ENCODE results near the gene HIPK2. TPM values are rescaled to one million over a fixed set of nuclear protein-coding genes. Genes with fewer than 3 reads are reported as not detected.

HIPK2 gene
- polyA plus RNA-seq, 2 of the 4 experiments (the other 2 are of a cell fraction), result 11.3 to 12.1 TPM

DNA sequence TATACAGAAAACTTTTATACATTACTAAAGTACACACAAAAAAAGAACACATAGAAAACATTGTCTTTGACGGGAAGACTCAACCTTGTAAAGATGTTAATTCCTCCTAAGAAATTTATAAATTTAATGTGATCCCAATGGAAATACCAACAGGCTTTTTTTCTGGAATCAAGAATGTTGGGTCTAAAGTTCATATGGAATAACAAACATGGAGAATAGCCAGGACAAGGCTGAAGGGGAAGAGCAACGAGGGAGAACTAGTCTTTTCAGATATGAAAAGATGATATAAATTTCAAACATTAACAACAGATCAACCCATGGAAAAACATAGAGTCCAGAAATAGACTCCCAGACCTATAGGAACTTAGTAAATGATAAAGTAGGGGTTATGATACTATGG, 19.8 kb downstream of the HIPK2 start:
- no peaks in the 10 kb centered on the region for H3K9me3 ChIP-seq
- TF ChIP-seq RCOR1 (IDR thresholded peaks at IDR 0.05; ENCODE audit: low read depth, low read length) (no peak), ESRRA (IDR thresholded peaks at IDR 0.05; ENCODE audit: borderline replicate concordance, low read length) (no peak), CEBPB (IDR thresholded peaks at IDR 0.05) (no peak), SREBF2 (IDR thresholded peaks at IDR 0.05) (no peak), MAZ (IDR thresholded peaks at IDR 0.05; ENCODE audit: borderline replicate concordance, low read depth, low read length) (no peak), CHD2 (IDR thresholded peaks at IDR 0.05; ENCODE audit: low read length, partially characterized antibody) (no peak), FOSB (CRISPR knock-in tag; IDR thresholded peaks at IDR 0.05) (no peak), PHF8 (IDR thresholded peaks at IDR 0.05; ENCODE audit: borderline replicate concordance, low read depth) (no peak), MYC (IDR thresholded peaks at IDR 0.05; ENCODE audit: borderline replicate concordance, low read length) (no peak), NFE2L2 (conservative IDR thresholded peaks at IDR 0.05; ENCODE audit: low read length) (no peak), EHMT2 (IDR thresholded peaks at IDR 0.05; ENCODE audit: low read depth) (no peak), GATA3 (IDR thresholded peaks at IDR 0.05; ENCODE audit: borderline replicate concordance) (no peak), HMGXB4 (CRISPR knock-in tag; IDR thresholded peaks at IDR 0.05; ENCODE audit: borderline replicate concordance) (no peak), JUN (IDR thresholded peaks at IDR 0.05) (no peak), USF2 (IDR thresholded peaks at IDR 0.05) (no peak)
- TF ChIP-seq, protein P1, sequence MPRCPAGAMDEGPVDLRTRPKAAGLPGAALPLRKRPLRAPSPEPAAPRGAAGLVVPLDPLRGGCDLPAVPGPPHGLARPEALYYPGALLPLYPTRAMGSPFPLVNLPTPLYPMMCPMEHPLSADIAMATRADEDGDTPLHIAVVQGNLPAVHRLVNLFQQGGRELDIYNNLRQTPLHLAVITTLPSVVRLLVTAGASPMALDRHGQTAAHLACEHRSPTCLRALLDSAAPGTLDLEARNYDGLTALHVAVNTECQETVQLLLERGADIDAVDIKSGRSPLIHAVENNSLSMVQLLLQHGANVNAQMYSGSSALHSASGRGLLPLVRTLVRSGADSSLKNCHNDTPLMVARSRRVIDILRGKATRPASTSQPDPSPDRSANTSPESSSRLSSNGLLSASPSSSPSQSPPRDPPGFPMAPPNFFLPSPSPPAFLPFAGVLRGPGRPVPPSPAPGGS (IDR thresholded peaks at IDR 0.05), result no peak
- TF ChIP-seq, protein P2, sequence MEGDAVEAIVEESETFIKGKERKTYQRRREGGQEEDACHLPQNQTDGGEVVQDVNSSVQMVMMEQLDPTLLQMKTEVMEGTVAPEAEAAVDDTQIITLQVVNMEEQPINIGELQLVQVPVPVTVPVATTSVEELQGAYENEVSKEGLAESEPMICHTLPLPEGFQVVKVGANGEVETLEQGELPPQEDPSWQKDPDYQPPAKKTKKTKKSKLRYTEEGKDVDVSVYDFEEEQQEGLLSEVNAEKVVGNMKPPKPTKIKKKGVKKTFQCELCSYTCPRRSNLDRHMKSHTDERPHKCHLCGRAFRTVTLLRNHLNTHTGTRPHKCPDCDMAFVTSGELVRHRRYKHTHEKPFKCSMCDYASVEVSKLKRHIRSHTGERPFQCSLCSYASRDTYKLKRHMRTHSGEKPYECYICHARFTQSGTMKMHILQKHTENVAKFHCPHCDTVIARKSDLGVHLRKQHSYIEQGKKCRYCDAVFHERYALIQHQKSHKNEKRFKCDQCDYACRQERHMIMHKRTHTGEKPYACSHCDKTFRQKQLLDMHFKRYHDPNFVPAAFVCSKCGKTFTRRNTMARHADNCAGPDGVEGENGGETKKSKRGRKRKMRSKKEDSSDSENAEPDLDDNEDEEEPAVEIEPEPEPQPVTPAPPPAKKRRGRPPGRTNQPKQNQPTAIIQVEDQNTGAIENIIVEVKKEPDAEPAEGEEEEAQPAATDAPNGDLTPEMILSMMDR (IDR thresholded peaks at IDR 0.05), result no peak
- TF ChIP-seq, protein P3, sequence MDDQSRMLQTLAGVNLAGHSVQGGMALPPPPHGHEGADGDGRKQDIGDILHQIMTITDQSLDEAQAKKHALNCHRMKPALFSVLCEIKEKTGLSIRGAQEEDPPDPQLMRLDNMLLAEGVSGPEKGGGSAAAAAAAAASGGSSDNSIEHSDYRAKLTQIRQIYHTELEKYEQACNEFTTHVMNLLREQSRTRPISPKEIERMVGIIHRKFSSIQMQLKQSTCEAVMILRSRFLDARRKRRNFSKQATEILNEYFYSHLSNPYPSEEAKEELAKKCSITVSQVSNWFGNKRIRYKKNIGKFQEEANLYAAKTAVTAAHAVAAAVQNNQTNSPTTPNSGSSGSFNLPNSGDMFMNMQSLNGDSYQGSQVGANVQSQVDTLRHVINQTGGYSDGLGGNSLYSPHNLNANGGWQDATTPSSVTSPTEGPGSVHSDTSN (IDR thresholded peaks at IDR 0.05), result no peak
- ChIA-PET POLR2A (no interaction called here), CTCF (no interaction called here)
- DNase-seq (ENCODE audit: low read depth in 1 of 2, low spot score in 1 of 2) (no peak), FAIRE-seq (no peak), ATAC-seq (no peak)
- H3K4me2 ChIP-seq, result peak overlapping the region; percentile 24
- 50% methylated on average over 2 of the region's 2 CpGs for WGBS (ENCODE audit: missing lambda C conversion rate)
- no peak overlapping the region for H3K4me3 ChIP-seq
- H3K4me1 ChIP-seq, result peaks cover 33% of the 10 kb centered on the region
- H3K27ac ChIP-seq, result no peak overlapping the region

GRCh38 chr7:139753693-139754111, 24.1 kb downstream of the HIPK2 start:
- ATAC-seq (peak; percentile 71 to 81; a peak in 5 of 6 replicates), FAIRE-seq (no peak), DNase-seq (ENCODE audit: low read depth in 1 of 2, low spot score in 1 of 2) (no peak)
- H3K4me2 ChIP-seq, result peak overlapping the region; percentile 69
- peak overlapping the region; percentile 59 to 80 for H3K27ac ChIP-seq
- no peak for TF ChIP-seq HMGXB4 (CRISPR knock-in tag; IDR thresholded peaks at IDR 0.05; ENCODE audit: borderline replicate concordance)
- TF ChIP-seq MAX (IDR thresholded peaks at IDR 0.05), result 0 out of 2 replicates have a peak, but pooled peaks have one; percentile 3
- no peak overlapping the region for H3K4me3 ChIP-seq
- 43% methylated on average over 11 of the region's 11 CpGs for WGBS (ENCODE audit: missing lambda C conversion rate)
- CTCF ChIA-PET, result interaction anchor here (0.6 to 5.6 kb wide), 15 partner anchors 8 to 286 kb away, joined by 3 to 26 read pairs (median 4); no protein-coding TSS in a partner anchor
- POLR2A ChIA-PET, result interaction anchor here (1.5 kb wide), 1 partner anchor 21 kb away, joined by 6 read pairs; no protein-coding TSS in a partner anchor
- no peaks in the 10 kb centered on the region for H3K9me3 ChIP-seq
- peaks cover 44% of the 10 kb centered on the region for H3K4me1 ChIP-seq

Measured in A549 (cell line).